ENCODE results near the gene STAC3.

Gene STAC3

GRCh38 chr12:57255916-57256315 lies 4.9 kb upstream of the STAC3 start:
- FAIRE-seq, result no peak
- no peak for DNase-seq (ENCODE audit: insufficient read length, low spot score)
- no peak for TF ChIP-seq POU2F2 (IDR thresholded peaks at IDR 0.05; ENCODE audit: low read depth, low read length)
- no peak for TF ChIP-seq POLR2AphosphoS5 (IDR thresholded peaks at IDR 0.05; ENCODE audit: low read depth, low read length)
- TF ChIP-seq TAF1 (IDR thresholded peaks at IDR 0.05; ENCODE audit: low read depth, low read length), result no peak
- TF ChIP-seq PAX5 (IDR thresholded peaks at IDR 0.05; ENCODE audit: insufficient read depth, low read length, severe bottlenecking), result no peak
- no peak for TF ChIP-seq POLR2A (IDR thresholded peaks at IDR 0.05; ENCODE audit: low read depth, low read length)
- no peak for TF ChIP-seq SPI1 (IDR thresholded peaks at IDR 0.05; ENCODE audit: low read depth, low read length)

GRCh38 chr12:57254506-57255280 lies 3.7 kb upstream of the STAC3 start:
- no peak for DNase-seq (ENCODE audit: insufficient read length, low spot score)
- no peak for TF ChIP-seq POLR2A (IDR thresholded peaks at IDR 0.05; ENCODE audit: low read depth, low read length)
- TF ChIP-seq TAF1 (IDR thresholded peaks at IDR 0.05; ENCODE audit: low read depth, low read length), result no peak
- no peak for TF ChIP-seq SPI1 (IDR thresholded peaks at IDR 0.05; ENCODE audit: low read depth, low read length)
- TF ChIP-seq POU2F2 (IDR thresholded peaks at IDR 0.05; ENCODE audit: low read depth, low read length), result no peak
- no peak for TF ChIP-seq POLR2AphosphoS5 (IDR thresholded peaks at IDR 0.05; ENCODE audit: low read depth, low read length)
- no peak for TF ChIP-seq PAX5 (IDR thresholded peaks at IDR 0.05; ENCODE audit: insufficient read depth, low read length, severe bottlenecking)
- no peak for FAIRE-seq

- DNase-seq (ENCODE audit: insufficient read length, low spot score) (no peak), FAIRE-seq (no peak)
- TF ChIP-seq POLR2A (IDR thresholded peaks at IDR 0.05; ENCODE audit: low read depth, low read length), result no peak
- TF ChIP-seq POLR2AphosphoS5 (IDR thresholded peaks at IDR 0.05; ENCODE audit: low read depth, low read length), result no peak
- no peak for TF ChIP-seq SPI1 (IDR thresholded peaks at IDR 0.05; ENCODE audit: low read depth, low read length)
- TF ChIP-seq PAX5 (IDR thresholded peaks at IDR 0.05; ENCODE audit: insufficient read depth, low read length, severe bottlenecking), result no peak
- no peak for TF ChIP-seq TAF1 (IDR thresholded peaks at IDR 0.05; ENCODE audit: low read depth, low read length)
- no peak for TF ChIP-seq POU2F2 (IDR thresholded peaks at IDR 0.05; ENCODE audit: low read depth, low read length)
Observed at GRCh38 chr12:57250541-57250940, 446 bp downstream of the STAC3 start.

- TF ChIP-seq POU2F2 (IDR thresholded peaks at IDR 0.05; ENCODE audit: low read depth, low read length), result no peak
- DNase-seq (ENCODE audit: insufficient read length, low spot score), result no peak
- FAIRE-seq, result no peak
Observed at GRCh38 chr12:57248934-57249742, 1.8 kb downstream of the STAC3 start.

- no peak for FAIRE-seq
- TF ChIP-seq POLR2AphosphoS5 (IDR thresholded peaks at IDR 0.05; ENCODE audit: low read depth, low read length) (no peak), POU2F2 (IDR thresholded peaks at IDR 0.05; ENCODE audit: low read depth, low read length) (no peak), TAF1 (IDR thresholded peaks at IDR 0.05; ENCODE audit: low read depth, low read length) (no peak), POLR2A (IDR thresholded peaks at IDR 0.05; ENCODE audit: low read depth, low read length) (no peak), SPI1 (IDR thresholded peaks at IDR 0.05; ENCODE audit: low read depth, low read length) (no peak), PAX5 (IDR thresholded peaks at IDR 0.05; ENCODE audit: insufficient read depth, low read length, severe bottlenecking) (no peak)
- DNase-seq (ENCODE audit: insufficient read length, low spot score), result no peak
Observed at GRCh38 chr12:57247041-57247440, 3.9 kb downstream of the STAC3 start.

GRCh38 chr12:57244312-57244696 lies 6.7 kb downstream of the STAC3 start:
- TF ChIP-seq SPI1 (IDR thresholded peaks at IDR 0.05; ENCODE audit: low read depth, low read length), result no peak
- TF ChIP-seq POLR2A (IDR thresholded peaks at IDR 0.05; ENCODE audit: low read depth, low read length), result no peak
- no peak for TF ChIP-seq POU2F2 (IDR thresholded peaks at IDR 0.05; ENCODE audit: low read depth, low read length)
- TF ChIP-seq POLR2AphosphoS5 (IDR thresholded peaks at IDR 0.05; ENCODE audit: low read depth, low read length), result no peak
- DNase-seq (ENCODE audit: insufficient read length, low spot score) (no peak), FAIRE-seq (no peak)

GRCh38 chr12:57243521-57244311 lies 7.3 kb downstream of the STAC3 start:
- FAIRE-seq, result peak; percentile 78
- no peak for TF ChIP-seq POU2F2 (IDR thresholded peaks at IDR 0.05; ENCODE audit: low read depth, low read length)
- TF ChIP-seq PAX5 (IDR thresholded peaks at IDR 0.05; ENCODE audit: insufficient read depth, low read length, severe bottlenecking), result no peak
- TF ChIP-seq POLR2AphosphoS5 (IDR thresholded peaks at IDR 0.05; ENCODE audit: low read depth, low read length), result no peak
- no peak for TF ChIP-seq POLR2A (IDR thresholded peaks at IDR 0.05; ENCODE audit: low read depth, low read length)
- TF ChIP-seq SPI1 (IDR thresholded peaks at IDR 0.05; ENCODE audit: low read depth, low read length), result no peak
- no peak for TF ChIP-seq TAF1 (IDR thresholded peaks at IDR 0.05; ENCODE audit: low read depth, low read length)
- no peak for DNase-seq (ENCODE audit: insufficient read length, low spot score)

- DNase-seq (ENCODE audit: insufficient read length, low spot score) (peak; percentile 71), FAIRE-seq (peak; percentile 76)
- TF ChIP-seq SPI1 (IDR thresholded peaks at IDR 0.05; ENCODE audit: low read depth, low read length) (no peak), POU2F2 (IDR thresholded peaks at IDR 0.05; ENCODE audit: low read depth, low read length) (peak; percentile 100), POLR2AphosphoS5 (IDR thresholded peaks at IDR 0.05; ENCODE audit: low read depth, low read length) (no peak), PAX5 (IDR thresholded peaks at IDR 0.05; ENCODE audit: insufficient read depth, low read length, severe bottlenecking) (no peak), TAF1 (IDR thresholded peaks at IDR 0.05; ENCODE audit: low read depth, low read length) (no peak), POLR2A (IDR thresholded peaks at IDR 0.05; ENCODE audit: low read depth, low read length) (no peak)
Observed at GRCh38 chr12:57242691-57243454, 8.1 kb downstream of the STAC3 start.
